Upper lobe of left lung (tissue), 6 donors: ENCODE measurements around the gene DGCR8. TPM values are rescaled to one million over a fixed set of nuclear protein-coding genes. Genes with fewer than 3 reads are reported as not detected.

Experiments used
- ATAC-seq, 2 donors: fragments of 200-7000 bp; cut with Tn5 transposase; one replicate each; pipeline ENCODE4 v1.9.1; 2022; ENCODE audit warnings: mild to moderate bottlenecking in 2 of 2, moderate library complexity in 2 of 2; ENCODE audit not compliant: low FRiP score in 2 of 2
- DNase-seq, 2 donors: peaks; one replicate each; pipeline ENCODE4 v3.0.0-alpha.2; 2019 to 2020
- H3K27ac ChIP-seq, 4 donors: fragments of 200-600 bp; sonication (generic); one replicate each; pipeline ENCODE4 v1.5.1; 2016 to 2019
- H3K27me3 ChIP-seq, 4 donors: fragments of 200-600 bp; sonication (generic); one replicate each; pipeline ENCODE4 v1.5.1; 2017 to 2019
- H3K36me3 ChIP-seq, 4 donors: fragments of 200-600 bp; sonication (generic); one replicate each; pipeline ENCODE4 v1.5.1; 2016 to 2019
- H3K4me1 ChIP-seq, 4 donors: fragments of 200-600 bp; sonication (generic); one replicate each; pipeline ENCODE4 v1.5.1; 2018 to 2019
- H3K4me3 ChIP-seq, 4 donors: fragments of 200-600 bp; sonication (generic); one replicate each; pipeline ENCODE4 v1.5.1; 2017 to 2019; ENCODE audit warnings: mild to moderate bottlenecking in 2 of 4, moderate library complexity in 1 of 4
- H3K9me3 ChIP-seq, 4 donors: fragments of 200-600 bp; sonication (generic); one replicate each; pipeline ENCODE4 v1.5.1; 2018 to 2019
- CTCF ChIP-seq, 6 experiments: fragments of 450-650 bp in 4 of 6; fragments of 200-600 bp in 2 of 6; sonication (generic) in 2 of 6; IDR thresholded peaks; one replicate each; pipeline ENCODE4 v1.5.1; 2016 to 2019; ENCODE audit warnings: antibody characterized with exemption in 6 of 6
- EP300 ChIP-seq, 4 donors: sonication (generic); formaldehyde crosslinking; IDR thresholded peaks; one replicate each; pipeline ENCODE4 v1.5.1; 2017; ENCODE audit warnings: antibody characterized with exemption in 4 of 4, control low read depth in 2 of 4
- POLR2A ChIP-seq, 4 donors: fragments of 450-650 bp; IDR thresholded peaks; one replicate each; pipeline ENCODE4 v1.5.1; 2016 to 2017; ENCODE audit warnings: antibody characterized with exemption in 4 of 4, mild to moderate bottlenecking in 2 of 4
- POLR2AphosphoS5 ChIP-seq, 2 donors: sonication (generic); formaldehyde crosslinking; IDR thresholded peaks; one replicate each; pipeline ENCODE4 v1.5.1; 2017; ENCODE audit warnings: antibody characterized with exemption in 2 of 2
- WGBS, 2 donors: methylation state at CpG; one replicate each; pipeline ENCODE4 v1.1.5; 2017 to 2018; 5-methylcytosine and 5-hydroxymethylcytosine counted together
- total RNA-seq, 6 donors: library from RNA; depleted of rRNA in 4 of 6; stranded (reverse); fragments of >200 nt in 4 of 6; gene quantifications; one replicate each; pipeline versions ENCODE4 v1.1.0 to v1.2.1, GENCODE V29; 2016 to 2021
- donor health status: DM: no; HTN: no; CAD: no; lungs with moderate emphysema.
- donor health status: DM: no; HTN: yes; CAD: no; lungs with severe emphysema.

The DGCR8 gene
- total RNA-seq, 6 donors from 2014 or later, result 27.7 to 95.3 (median 33.1) TPM

DNA sequence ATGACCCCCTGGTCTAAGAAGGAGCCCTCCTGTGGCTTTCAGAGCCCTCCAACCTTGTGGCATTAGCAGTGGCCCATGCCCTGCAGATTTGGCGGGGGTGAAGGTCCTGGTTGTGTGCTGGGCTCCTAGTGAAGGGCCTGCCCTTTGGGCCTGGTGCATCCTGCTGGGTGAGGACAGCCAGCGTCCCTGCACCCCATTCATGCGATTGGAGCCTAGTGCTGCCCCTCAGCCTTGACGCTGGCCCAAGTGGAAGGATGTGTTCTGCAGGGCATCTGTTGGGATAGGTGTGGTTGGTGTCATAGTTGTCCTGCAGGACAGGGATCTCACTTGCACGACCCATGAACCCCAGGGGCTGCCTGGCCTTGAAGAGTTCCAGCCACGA lies 28.1 kb upstream of the DGCR8 start:
- no peaks in the 10 kb centered on the region for H3K9me3 ChIP-seq
- 80 to 97% methylated on average over 2 to 6 of the region's 6 CpGs for WGBS, 2 donors
- no peak overlapping the region for H3K4me3 ChIP-seq
- TF ChIP-seq POLR2A (IDR thresholded peaks at IDR 0.05), result no peak
- no peak for TF ChIP-seq POLR2AphosphoS5 (IDR thresholded peaks at IDR 0.05)
- no peak for TF ChIP-seq CTCF (IDR thresholded peaks at IDR 0.05)
- TF ChIP-seq EP300 (IDR thresholded peaks at IDR 0.05), result no peak
- peaks cover 13 to 80% (median 61%) of the 10 kb centered on the region in 4 donors for H3K36me3 ChIP-seq
- ATAC-seq, result no peak
- H3K4me1 ChIP-seq, result no peaks in the 10 kb centered on the region
- no peaks in the 10 kb centered on the region for H3K27me3 ChIP-seq
- DNase-seq, result no peak
- H3K27ac ChIP-seq, result no peak overlapping the region

DNA sequence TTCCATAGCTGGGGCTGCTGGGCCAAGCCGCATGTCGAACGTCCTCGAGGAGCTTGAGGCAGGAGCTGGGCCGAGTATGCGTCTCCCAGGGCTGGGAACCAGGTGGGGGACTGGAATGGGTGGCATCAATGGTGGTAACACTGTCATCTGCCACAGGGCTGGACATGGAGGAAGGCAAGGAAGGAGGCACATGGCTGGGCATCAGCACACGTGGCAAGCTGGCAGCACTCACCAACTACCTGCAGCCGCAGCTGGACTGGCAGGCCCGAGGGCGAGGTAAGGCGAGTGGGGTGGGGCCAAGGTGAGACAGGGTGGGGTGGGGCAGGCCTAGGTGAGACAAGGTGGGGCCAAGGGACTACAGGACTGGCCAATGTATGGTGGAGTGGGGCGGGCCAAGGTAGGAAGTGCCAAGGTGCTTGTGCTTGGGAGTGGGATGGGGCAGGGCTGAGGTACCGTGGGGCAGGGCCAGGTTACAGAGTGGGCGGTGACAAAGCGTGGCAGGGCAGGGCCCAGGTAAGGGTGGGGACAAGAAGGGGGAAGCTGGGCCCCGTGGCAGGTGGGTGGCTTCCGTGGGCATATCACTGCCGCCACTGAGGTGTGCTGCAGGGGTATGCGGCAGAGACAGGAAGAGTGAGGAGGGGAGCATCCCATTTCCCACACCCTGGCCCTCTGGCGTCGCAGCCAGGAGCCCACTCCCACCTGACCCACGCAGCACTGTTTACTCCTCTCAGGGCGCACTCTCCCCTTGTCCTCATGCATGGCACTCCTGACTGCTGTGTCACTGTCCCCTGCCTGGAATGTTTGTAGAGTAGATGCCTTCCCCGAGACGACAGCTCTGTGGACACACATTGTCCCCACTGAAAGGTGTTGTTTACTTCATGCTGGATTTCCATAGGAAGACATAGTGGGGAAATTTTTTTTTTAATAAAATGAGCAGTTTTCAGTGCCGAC lies 27.5 kb upstream of the DGCR8 start:
- DNase-seq (peak in 1 of 2 donors; percentile 26), ATAC-seq (peak in 1 of 2 donors; percentile 38)
- no peaks in the 10 kb centered on the region for H3K4me1 ChIP-seq
- no peak for TF ChIP-seq EP300 (IDR thresholded peaks at IDR 0.05)
- TF ChIP-seq POLR2A (IDR thresholded peaks at IDR 0.05), result no peak
- no peak for TF ChIP-seq CTCF (IDR thresholded peaks at IDR 0.05)
- TF ChIP-seq POLR2AphosphoS5 (IDR thresholded peaks at IDR 0.05), result no peak
- H3K27me3 ChIP-seq, result no peaks in the 10 kb centered on the region
- no peaks in the 10 kb centered on the region for H3K9me3 ChIP-seq
- WGBS, 2 donors, result 89 to 90% methylated on average over 25 to 26 of the region's 26 CpGs
- no peak overlapping the region for H3K27ac ChIP-seq
- no peak overlapping the region for H3K4me3 ChIP-seq
- H3K36me3 ChIP-seq, result peaks cover 13 to 81% (median 63%) of the 10 kb centered on the region in 4 donors

DNA sequence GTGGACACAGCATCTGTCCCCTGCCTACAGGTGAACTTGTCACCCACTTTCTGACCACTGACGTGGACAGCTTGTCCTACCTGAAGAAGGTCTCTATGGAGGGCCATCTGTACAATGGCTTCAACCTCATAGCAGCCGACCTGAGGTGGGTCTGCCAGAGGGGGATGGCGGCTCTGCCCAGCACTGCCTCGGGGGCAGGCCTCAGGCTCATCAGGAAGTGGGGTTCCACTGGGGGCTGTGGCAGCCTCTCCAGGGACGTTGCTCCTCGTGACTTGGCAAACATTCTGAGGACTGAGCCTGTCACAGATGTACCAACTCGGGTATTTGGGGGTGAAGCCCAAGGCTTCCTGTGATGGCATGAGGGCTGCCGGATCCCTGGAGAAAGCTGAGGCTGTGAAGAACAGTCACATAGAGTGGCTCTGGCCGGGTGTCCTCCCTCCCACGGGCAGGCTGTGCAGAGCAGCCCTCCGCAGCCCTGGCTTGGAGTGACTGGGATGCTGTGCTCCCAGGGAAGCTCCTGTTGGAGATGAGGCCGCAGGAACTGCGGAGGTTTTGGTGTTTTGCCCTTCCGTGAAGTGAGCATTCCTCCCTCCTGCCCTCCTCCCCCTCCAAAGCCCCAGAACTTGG lies 26.5 kb upstream of the DGCR8 start:
- H3K4me3 ChIP-seq, result no peak overlapping the region
- H3K9me3 ChIP-seq, result no peaks in the 10 kb centered on the region
- DNase-seq (no peak), ATAC-seq (no peak)
- no peak for TF ChIP-seq EP300 (IDR thresholded peaks at IDR 0.05)
- no peaks in the 10 kb centered on the region for H3K4me1 ChIP-seq
- peaks cover 13 to 79% (median 63%) of the 10 kb centered on the region in 4 donors for H3K36me3 ChIP-seq
- no peak overlapping the region for H3K27ac ChIP-seq
- WGBS, 2 donors, result 82 to 93% methylated on average over 3 to 14 of the region's 14 CpGs
- H3K27me3 ChIP-seq, result no peaks in the 10 kb centered on the region

DNA sequence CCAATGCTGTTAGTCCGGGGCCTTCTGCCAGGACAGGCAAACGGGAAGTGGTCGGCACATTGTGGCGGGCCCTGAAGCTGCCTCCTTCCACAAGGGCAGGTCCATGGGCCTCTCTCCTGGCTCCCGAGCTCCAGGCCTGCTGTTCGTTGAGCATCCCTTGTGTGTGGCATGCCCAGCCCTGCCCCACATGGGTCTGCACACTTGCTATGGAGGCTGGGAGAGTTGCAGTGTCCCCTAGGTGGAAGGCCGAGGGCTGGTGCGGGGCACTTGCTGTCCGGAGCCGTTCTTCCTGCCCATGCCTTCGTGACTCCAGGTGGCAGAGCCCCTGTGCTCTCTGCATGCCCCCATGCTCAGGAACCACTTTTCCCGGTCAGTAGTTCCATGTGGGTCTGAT lies 26.0 kb upstream of the DGCR8 start:
- TF ChIP-seq CTCF (IDR thresholded peaks at IDR 0.05) (no peak), POLR2A (IDR thresholded peaks at IDR 0.05) (no peak), EP300 (IDR thresholded peaks at IDR 0.05) (no peak), POLR2AphosphoS5 (IDR thresholded peaks at IDR 0.05) (no peak)
- no peak for DNase-seq

GRCh38 chr22:20054485-20054884 lies 25.6 kb upstream of the DGCR8 start:
- Histone ChIP-seq H3K27ac (no peak overlapping the region), H3K4me3 (no peak overlapping the region), H3K4me1 (no peaks in the 10 kb centered on the region), H3K27me3 (no peaks in the 10 kb centered on the region), H3K36me3 (peaks cover 13 to 78% (median 60%) of the 10 kb centered on the region in 4 donors), H3K9me3 (no peaks in the 10 kb centered on the region)
- no peak for DNase-seq
- no peak for TF ChIP-seq POLR2A (IDR thresholded peaks at IDR 0.05)
- TF ChIP-seq EP300 (IDR thresholded peaks at IDR 0.05), result no peak
- TF ChIP-seq POLR2AphosphoS5 (IDR thresholded peaks at IDR 0.05), result no peak
- no peak for TF ChIP-seq CTCF (IDR thresholded peaks at IDR 0.05)
- ATAC-seq, result no peak
- 20 to 88% methylated on average over 1 to 6 of the region's 6 CpGs for WGBS, 2 donors

More for the DNA sequence above, 26.0 kb upstream of the DGCR8 start:
- no peak overlapping the region for H3K4me3 ChIP-seq
- no peaks in the 10 kb centered on the region for H3K4me1 ChIP-seq
- 90% methylated on average over 12 of the region's 12 CpGs; no CpG with 5 or more reads in 1 of the 2 donors for WGBS, 2 donors
- H3K27ac ChIP-seq, result no peak overlapping the region
- H3K9me3 ChIP-seq, result no peaks in the 10 kb centered on the region
- peaks cover 13 to 79% (median 60%) of the 10 kb centered on the region in 4 donors for H3K36me3 ChIP-seq
- no peak for ATAC-seq
- H3K27me3 ChIP-seq, result no peaks in the 10 kb centered on the region
